Trophoblast cell (in vitro differentiated cells and primary cell): ENCODE results near the gene FNDC3B.

Experiments
- DNase-seq, 2 donors: peaks; one replicate each; pipeline ENCODE4 v3.0.0-alpha.2; 2016
- H2AFZ ChIP-seq: 2 replicates; pipeline ENCODE4 v1.6.1; 2013; ENCODE audit warnings: low read length, moderate library complexity, mild to moderate bottlenecking; ENCODE audit not compliant: insufficient read depth, poor library complexity
- H2AK5ac ChIP-seq: 2 replicates; pipeline ENCODE4 v1.6.1; 2013; ENCODE audit warnings: mild to moderate bottlenecking, low read length
- H2BK120ac ChIP-seq: 2 replicates; pipeline ENCODE4 v1.6.1; 2013; ENCODE audit warnings: low read length, mild to moderate bottlenecking, moderate library complexity; ENCODE audit not compliant: insufficient read depth, poor library complexity
- H2BK12ac ChIP-seq: 2 replicates; pipeline ENCODE4 v1.6.1; 2013; ENCODE audit warnings: mild to moderate bottlenecking, low read length, moderate library complexity
- H2BK5ac ChIP-seq: 2 replicates; pipeline ENCODE4 v1.6.1; 2013; ENCODE audit warnings: low read length, low read depth, moderate library complexity, mild to moderate bottlenecking; ENCODE audit not compliant: poor library complexity
- H3K14ac ChIP-seq: 2 replicates; pipeline ENCODE4 v1.6.1; 2013; ENCODE audit warnings: mild to moderate bottlenecking, low read length
- H3K18ac ChIP-seq: 2 replicates; pipeline ENCODE4 v1.6.1; 2013; ENCODE audit warnings: mild to moderate bottlenecking, low read length
- H3K23ac ChIP-seq: 2 replicates; pipeline ENCODE4 v1.6.1; 2013; ENCODE audit warnings: low read length
- H3K27ac ChIP-seq: 2 replicates; pipeline ENCODE4 v1.5.1; 2013; ENCODE audit warnings: low read depth, mild to moderate bottlenecking, inconsistent platforms, low read length, moderate library complexity
- H3K27me3 ChIP-seq: 2 replicates; pipeline ENCODE4 v1.6.1; 2013; ENCODE audit warnings: inconsistent platforms, mild to moderate bottlenecking, low read length, moderate library complexity; ENCODE audit not compliant: insufficient read depth
- H3K36me3 ChIP-seq, 2 experiments: 1 replicate in 1 of 2; 2 replicates in 1 of 2; pipeline ENCODE4 v1.6.1; 2013; ENCODE audit warnings: low read length in 2 of 2, mild to moderate bottlenecking in 2 of 2, moderate library complexity in 1 of 2; ENCODE audit not compliant: insufficient read depth in 2 of 2, control insufficient read depth in 1 of 2
- H3K4ac ChIP-seq: 2 replicates; pipeline ENCODE4 v1.6.1; 2013; ENCODE audit warnings: low read depth, mild to moderate bottlenecking, low read length, moderate library complexity
- H3K4me1 ChIP-seq, 2 experiments: 1 replicate in 1 of 2; 2 replicates in 1 of 2; pipeline ENCODE4 v1.6.1; 2013; ENCODE audit warnings: low read length in 2 of 2, mild to moderate bottlenecking in 2 of 2, moderate library complexity in 1 of 2; ENCODE audit not compliant: insufficient read depth in 2 of 2, control insufficient read depth in 1 of 2
- H3K4me2 ChIP-seq: 2 replicates; pipeline ENCODE4 v1.6.1; 2013; ENCODE audit warnings: inconsistent platforms, mild to moderate bottlenecking, low read length, moderate library complexity
- H3K4me3 ChIP-seq: 2 replicates; pipeline ENCODE4 v1.5.1; 2013; ENCODE audit warnings: mild to moderate bottlenecking, low read depth, low read length, inconsistent platforms
- H3K79me1 ChIP-seq: one replicate; pipeline ENCODE4 v1.6.1; 2013; ENCODE audit warnings: low read length
- H3K79me2 ChIP-seq: 2 replicates; pipeline ENCODE4 v1.6.1; 2013; ENCODE audit warnings: low read length, mild to moderate bottlenecking; ENCODE audit not compliant: control insufficient read depth, insufficient read depth, poor library complexity
- H3K9ac ChIP-seq: 2 replicates; pipeline ENCODE4 v1.6.1; 2013; ENCODE audit warnings: mild to moderate bottlenecking, low read length
- H3K9me3 ChIP-seq: 2 replicates; pipeline ENCODE4 v1.6.1; 2013; ENCODE audit warnings: low read depth, mild to moderate bottlenecking, control low read depth, inconsistent platforms, low read length; ENCODE audit not compliant: insufficient read depth
- H4K12ac ChIP-seq: 2 replicates; pipeline ENCODE4 v1.6.1; 2013; ENCODE audit warnings: low read depth, mild to moderate bottlenecking, low read length, moderate library complexity
- H4K8ac ChIP-seq: 2 replicates; pipeline ENCODE4 v1.6.1; 2013; ENCODE audit warnings: low read depth, mild to moderate bottlenecking, low read length, moderate library complexity
- H4K91ac ChIP-seq: one replicate; pipeline ENCODE4 v1.6.1; 2013; ENCODE audit warnings: low read depth, mild to moderate bottlenecking, low read length, moderate library complexity
- WGBS: extraction: QIAGEN DNeasy Blood & Tissue Kit; methylation state at CpG from one replicate; pipeline ENCODE4 v1.1.7; 2013; ENCODE audit warnings: missing lambda C conversion rate; ENCODE audit not compliant: insufficient read length, insufficient coverage; ENCODE audit errors: extremely low coverage; 5-methylcytosine and 5-hydroxymethylcytosine counted together

FNDC3B gene

DNA sequence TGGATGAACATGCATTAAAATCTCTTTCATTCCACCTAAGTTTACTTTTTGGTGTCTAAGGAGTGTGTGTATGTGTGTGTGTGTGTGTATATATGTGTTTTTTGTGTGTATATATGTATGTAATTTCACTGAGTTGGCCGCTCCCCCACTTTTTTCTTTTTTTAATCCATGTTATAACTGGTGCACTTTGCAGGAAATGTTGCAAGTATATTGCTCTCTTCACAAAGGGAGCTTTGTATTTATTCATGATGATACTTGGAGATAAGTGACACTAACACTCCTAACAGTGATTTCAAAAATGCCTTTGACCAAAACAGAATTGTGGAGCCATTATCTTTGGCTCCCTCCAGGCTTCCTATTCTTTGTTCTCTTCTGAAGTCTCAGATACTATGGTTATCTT is 95.8 kb downstream of the FNDC3B start:
- Histone ChIP-seq H3K79me2 (peaks cover 3% of the 10 kb centered on the region), H3K27ac (no peak overlapping the region), H2BK120ac (no peak overlapping the region), H4K91ac (no peak overlapping the region), H3K27me3 (no peaks in the 10 kb centered on the region), H3K36me3 (peaks cover 2 to 3% of the 10 kb centered on the region in 2 experiments), H3K79me1 (peaks cover 3% of the 10 kb centered on the region), H2AK5ac (no peak overlapping the region), H3K23ac (no peak overlapping the region), H2AFZ (no peak overlapping the region), H3K4ac (no peak overlapping the region), H4K8ac (no peak overlapping the region), H3K14ac (no peak overlapping the region), H2BK12ac (no peak overlapping the region), H4K12ac (no peak overlapping the region), H3K4me2 (no peak overlapping the region), H3K4me3 (no peak overlapping the region), H2BK5ac (no peak overlapping the region), H3K9me3 (no peaks in the 10 kb centered on the region), H3K4me1 (peaks cover 5 to 24% of the 10 kb centered on the region in 2 experiments), H3K9ac (no peak overlapping the region), H3K18ac (no peak overlapping the region)
- DNase-seq: no peak
- no CpG with 5 or more reads among the region's 1 CpG for WGBS

DNA sequence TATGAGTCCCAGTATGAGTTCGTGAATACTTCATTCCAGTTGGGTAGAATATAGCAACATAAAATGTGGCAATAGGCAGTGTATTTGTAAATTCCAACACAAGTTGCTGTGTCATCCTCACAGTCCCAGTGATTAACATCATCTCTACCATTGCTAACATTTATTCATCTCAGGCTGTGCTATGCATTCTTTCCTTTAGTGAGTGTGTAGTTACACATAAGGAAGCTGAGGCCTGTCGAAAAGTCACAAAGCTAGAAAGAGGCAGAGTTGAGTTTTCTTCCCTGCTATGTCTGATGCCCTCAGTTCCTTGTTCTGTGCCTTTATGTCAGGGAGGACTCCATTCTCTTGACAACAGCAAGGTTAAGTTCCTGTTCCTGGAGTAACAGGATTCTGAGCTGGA is 96.4 kb downstream of the FNDC3B start:
- Histone ChIP-seq H3K14ac (no peak overlapping the region), H3K4ac (peak overlapping the region; percentile 21), H4K8ac (no peak overlapping the region), H4K12ac (no peak overlapping the region), H3K79me2 (peaks cover 3% of the 10 kb centered on the region), H2BK120ac (peak overlapping the region; percentile 73), H3K23ac (no peak overlapping the region), H2AFZ (no peak overlapping the region), H3K36me3 (peaks cover 2 to 3% of the 10 kb centered on the region in 2 experiments), H3K4me3 (no peak overlapping the region), H3K79me1 (peaks cover 3% of the 10 kb centered on the region), H3K27me3 (no peaks in the 10 kb centered on the region), H4K91ac (no peak overlapping the region), H3K9me3 (no peaks in the 10 kb centered on the region), H2BK12ac (peak overlapping the region; percentile 36), H2AK5ac (peak overlapping the region; percentile 63), H3K9ac (no peak overlapping the region), H3K4me1 (peaks cover 5 to 20% of the 10 kb centered on the region in 2 experiments), H2BK5ac (no peak overlapping the region), H3K4me2 (no peak overlapping the region), H3K18ac (peak overlapping the region; percentile 62), H3K27ac (no peak overlapping the region)
- peak in 1 of 2 donors; percentile 63 for DNase-seq
- WGBS: no CpG with 5 or more reads among the region's 2 CpGs

DNA sequence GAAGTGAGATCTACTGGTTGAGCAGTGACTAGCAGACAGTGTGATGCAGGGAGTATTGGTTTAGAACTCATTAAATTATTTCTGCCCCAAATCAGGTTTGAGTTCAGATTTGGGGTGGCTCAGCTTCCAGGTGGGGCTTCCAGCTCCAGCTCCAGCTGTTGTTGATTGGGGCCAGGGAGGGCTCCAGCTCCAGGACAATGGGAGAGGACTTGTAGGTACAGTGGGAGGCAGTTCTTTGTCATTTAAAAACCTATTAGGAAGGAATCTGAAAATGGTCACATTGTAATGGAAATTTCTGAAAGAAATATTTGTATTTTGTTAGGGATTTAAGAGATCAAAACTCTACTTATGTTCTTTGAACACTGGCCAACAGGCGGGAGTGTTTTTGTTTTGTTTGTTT is 97.0 kb downstream of the FNDC3B start:
- Histone ChIP-seq H3K4me1 (peaks cover 5 to 20% of the 10 kb centered on the region in 2 experiments), H2BK5ac (peak overlapping the region; percentile 37), H3K27me3 (no peaks in the 10 kb centered on the region), H2BK120ac (peak overlapping the region; percentile 73), H4K12ac (no peak overlapping the region), H3K79me1 (peaks cover 3% of the 10 kb centered on the region), H3K27ac (no peak overlapping the region), H3K36me3 (peaks cover 2 to 3% of the 10 kb centered on the region in 2 experiments), H3K18ac (peak overlapping the region; percentile 62), H3K9me3 (no peaks in the 10 kb centered on the region), H4K8ac (peak overlapping the region; percentile 43), H3K4me3 (no peak overlapping the region), H2AK5ac (no peak overlapping the region), H3K23ac (no peak overlapping the region), H3K14ac (no peak overlapping the region), H3K79me2 (peaks cover 3% of the 10 kb centered on the region), H2AFZ (no peak overlapping the region), H2BK12ac (peak overlapping the region; percentile 36), H3K4ac (no peak overlapping the region), H3K9ac (no peak overlapping the region), H3K4me2 (no peak overlapping the region), H4K91ac (no peak overlapping the region)
- DNase-seq: no peak
- WGBS: no CpG with 5 or more reads among the region's 1 CpG

DNA sequence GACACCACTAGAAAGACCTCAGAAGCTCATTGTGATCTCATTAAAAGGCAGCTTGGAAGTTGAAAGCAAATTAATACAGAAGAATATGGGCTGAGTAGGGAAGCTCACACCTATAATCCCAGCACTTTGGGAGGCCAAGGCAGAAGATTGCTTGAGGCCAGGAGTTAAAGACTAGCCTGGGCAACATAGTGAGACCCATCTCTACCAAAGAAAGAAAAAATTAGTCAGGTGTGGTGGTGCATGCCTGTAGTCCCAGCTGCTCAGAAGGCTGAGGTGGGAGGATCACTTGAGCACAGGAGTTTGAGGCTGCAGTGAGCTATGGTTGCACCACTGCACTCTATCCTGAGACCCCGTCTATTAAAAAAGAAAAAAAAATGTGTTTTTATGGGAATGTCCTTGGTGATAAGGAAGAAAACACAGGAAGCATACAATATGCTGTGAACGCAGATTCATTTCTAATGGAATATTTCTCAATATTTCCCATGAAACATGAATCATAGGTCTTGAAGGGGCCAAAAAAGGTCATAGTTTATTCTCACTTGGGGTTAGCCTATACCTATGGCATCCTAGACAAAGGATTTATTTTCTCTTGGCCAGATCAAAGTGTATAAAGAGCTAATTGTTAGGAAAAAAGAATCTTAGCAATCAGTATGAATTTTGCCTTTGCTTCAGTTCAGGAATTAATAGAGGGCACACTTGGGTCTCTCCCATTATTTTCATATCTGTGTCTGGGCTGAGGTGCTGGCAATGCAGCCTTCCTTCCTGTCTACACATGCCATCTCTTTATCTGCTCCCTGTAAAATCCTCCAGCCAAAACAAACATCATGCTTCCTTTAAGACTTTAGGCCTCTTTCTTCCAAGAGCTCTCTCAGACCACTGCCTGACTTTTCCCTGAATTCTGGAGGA is 98.2 kb downstream of the FNDC3B start:
- DNase-seq: peak in 1 of 2 donors; percentile 41
- peak overlapping the region; percentile 14 for H4K91ac ChIP-seq
- no peaks in the 10 kb centered on the region for H3K9me3 ChIP-seq
- peaks cover 3% of the 10 kb centered on the region for H3K79me1 ChIP-seq
- H2BK120ac ChIP-seq: no peak overlapping the region
- peak overlapping the region; percentile 1 for H3K4me2 ChIP-seq
- H3K4me1 ChIP-seq: peaks cover 8 to 23% of the 10 kb centered on the region in 2 experiments
- H2AK5ac ChIP-seq: no peak overlapping the region
- H2BK12ac ChIP-seq: no peak overlapping the region
- H4K12ac ChIP-seq: no peak overlapping the region
- H3K27ac ChIP-seq: peak overlapping the region; percentile 4
- no peak overlapping the region for H2AFZ ChIP-seq
- H4K8ac ChIP-seq: no peak overlapping the region
- no peaks in the 10 kb centered on the region for H3K27me3 ChIP-seq
- WGBS: no CpG with 5 or more reads among the region's 2 CpGs
- H2BK5ac ChIP-seq: no peak overlapping the region
- H3K14ac ChIP-seq: no peak overlapping the region
- H3K79me2 ChIP-seq: peaks cover 3% of the 10 kb centered on the region
- no peak overlapping the region for H3K4me3 ChIP-seq
- H3K4ac ChIP-seq: no peak overlapping the region
- H3K9ac ChIP-seq: no peak overlapping the region
- peaks cover 2 to 3% of the 10 kb centered on the region in 2 experiments for H3K36me3 ChIP-seq
- H3K18ac ChIP-seq: peak overlapping the region; percentile 22
- no peak overlapping the region for H3K23ac ChIP-seq
